HepG2 (cell line): ENCODE data around the gene GRM7. TPM values are rescaled to one million over a fixed set of nuclear protein-coding genes. Genes with fewer than 3 reads are reported as not detected.

Experiments used
- ATAC-seq: fragments of 200-7000 bp; cut with Tn5 transposase; 3 replicates; pipeline ENCODE4 v1.9.1; 2020; ENCODE audit warnings: mild to moderate bottlenecking, moderate library complexity
- BruUV-seq: library from RNA; stranded (reverse); fragments of 400-500 nt; replicated peaks from 2 replicates; lab custom pipeline; 2021; lab: Mats Ljungman, UMichigan
- CTCF ChIA-PET: fragments of 300-600 bp; formaldehyde crosslinking; extraction: SDS; loops from one replicate; lab custom pipeline; 2021; ENCODE audit warnings: low total read pairs, inconsistent platforms, low intra/inter-chr PET ratio; lab: Yijun Ruan, JAX
- POLR2A ChIA-PET: fragments of 350-600 bp; sonication (Branson Sonifier 250); formaldehyde crosslinking; loops from one replicate; lab custom pipeline; 2020; ENCODE audit warnings: antibody characterized with exemption, inconsistent platforms; lab: Yijun Ruan, JAX
- DNase-seq: peaks from one replicate; pipeline ENCODE4 v3.0.0-alpha.2; 2015; ENCODE audit warnings: low spot score
- FAIRE-seq: peaks from 3 replicates; lab custom pipeline; 2011; peaks lifted over from hg19 to GRCh38; lab: Jason Lieb, UNC
- H2AFZ ChIP-seq: one replicate; pipeline ENCODE4 v1.6.1; 2011; ENCODE audit warnings: low read length, inconsistent platforms
- H3K27ac ChIP-seq: fragments of 300-600 bp; 3 replicates; pipeline ENCODE4 v1.8.0; 2011; ENCODE audit warnings: mixed run types, mild to moderate bottlenecking, mixed read lengths, low read length, inconsistent platforms; ENCODE audit not compliant: insufficient read depth; ENCODE audit errors: extremely low read length
- H3K27me3 ChIP-seq, 2 experiments: fragments of 200-600 bp in 1 of 2; 2 replicates in 1 of 2; 3 replicates in 1 of 2; pipeline versions ENCODE4 v1.6.0 to v1.8.0; 2011; ENCODE audit warnings: low read length in 2 of 2, mild to moderate bottlenecking in 2 of 2, moderate library complexity in 2 of 2, inconsistent platforms in 1 of 2; ENCODE audit not compliant: insufficient read depth in 2 of 2, control insufficient read depth in 1 of 2
- H3K36me3 ChIP-seq, 2 experiments: fragments of 200-600 bp in 1 of 2; replicated peaks in 1 of 2; 2 replicates in 1 of 2; 3 replicates in 1 of 2; pipeline versions ENCODE4 v1.5.1 to v1.8.0; 2011; ENCODE audit warnings: low read length in 2 of 2, inconsistent platforms in 1 of 2; ENCODE audit not compliant: insufficient read depth in 2 of 2, control insufficient read depth in 1 of 2
- H3K4me1 ChIP-seq: 2 replicates; pipeline ENCODE4 v1.5.1; 2012; ENCODE audit warnings: low read length, inconsistent platforms; ENCODE audit not compliant: insufficient read depth
- H3K4me2 ChIP-seq: 2 replicates; pipeline ENCODE4 v1.6.0; 2011; ENCODE audit warnings: low read depth, low read length, inconsistent platforms
- H3K4me3 ChIP-seq, 3 experiments: fragments of 200-600 bp in 1 of 3; sonication (generic), shearing (Covaris generic) in 1 of 3; replicated peaks in 1 of 3; 2 replicates each; pipeline ENCODE4 v1.5.1; 2011 to 2016; ENCODE audit warnings: low read length in 3 of 3, inconsistent platforms in 2 of 3, low read depth in 2 of 3, mild to moderate bottlenecking in 2 of 3, control low read depth in 1 of 3, mixed read lengths in 1 of 3; ENCODE audit not compliant: insufficient read depth in 1 of 3
- H3K79me2 ChIP-seq: one replicate; pipeline ENCODE4 v1.6.1; 2011; ENCODE audit warnings: low read length, inconsistent platforms; ENCODE audit not compliant: insufficient read depth
- H3K9ac ChIP-seq: 2 replicates; pipeline ENCODE4 v1.6.0; 2011; ENCODE audit warnings: mild to moderate bottlenecking, low read depth, low read length, inconsistent platforms; ENCODE audit not compliant: insufficient read depth
- H3K9me3 ChIP-seq: 2 replicates; pipeline ENCODE4 v1.5.1; 2012; ENCODE audit warnings: mild to moderate bottlenecking, low read length
- H4K20me1 ChIP-seq: 2 replicates; pipeline ENCODE4 v1.6.0; 2011; ENCODE audit warnings: inconsistent platforms, mild to moderate bottlenecking, low read length, moderate library complexity; ENCODE audit not compliant: insufficient read depth
- KDM5A ChIP-seq: fragments of 200-600 bp; sonication (generic); IDR thresholded peaks from 2 replicates; pipeline ENCODE4 v1.7.0; 2018; ENCODE audit warnings: antibody characterized with exemption, mild to moderate bottlenecking, low read length, borderline replicate concordance
- SKI ChIP-seq: fragments of 450-650 bp; IDR thresholded peaks from one replicate; pipeline ENCODE4 v1.6.1; 2018; ENCODE audit warnings: mild to moderate bottlenecking; ENCODE audit not compliant: partially characterized antibody
- SUZ12 ChIP-seq: fragments of 150-350 bp; IDR thresholded peaks from 2 replicates; pipeline ENCODE4 v1.6.1; 2014; ENCODE audit warnings: low read depth, low read length
- U2AF2 ChIP-seq: fragments of 200-400 bp; formaldehyde crosslinking; IDR thresholded peaks from 2 replicates; pipeline ENCODE4 v1.6.1; 2017; ENCODE audit warnings: low read depth, mild to moderate bottlenecking, low read length
- ZNF598 ChIP-seq: sonication (generic); formaldehyde crosslinking; IDR thresholded peaks from 2 replicates; pipeline ENCODE4 v1.5.1; 2020; ENCODE audit warnings: mild to moderate bottlenecking, missing genetic modification reagents, borderline replicate concordance
- WGBS: methylation state at CpG from one replicate; pipeline ENCODE4 v1.1.6; 2017; ENCODE audit warnings: low lambda C conversion rate; 5-methylcytosine and 5-hydroxymethylcytosine counted together
- in situ Hi-C: cut with HindIII; loops from 2 replicates; pipeline ENCODE4 v1.10.0; 2017; ENCODE audit warnings: low pct_unique_long_range_greater_than_20kb; ENCODE audit not compliant: extremely low pct_ligation_motif_present
- intact Hi-C: fragments of 100-400 bp; cut with micrococcal nuclease; formaldehyde crosslinking; loops from one replicate; pipeline ENCODE4 v1.10.0; 2022; ENCODE audit not compliant: unreplicated experiment
- polyA plus RNA-seq, 8 experiments: library from polyadenylated mRNA; depleted of rRNA in 3 of 8; stranded (reverse) in 7 of 8; unstranded in 1 of 8; fragments of >200 nt; fragmentation: Illumina TruSeq in 4 of 8; extraction: Trizol in 4 of 8; gene quantifications; 2 replicates each; pipeline versions ENCODE4 v1.2.1 to v1.2.3, GENCODE V29; 2011 to 2016; ENCODE audit warnings: low read depth in 4 of 8, missing spikeins in 1 of 8, mixed read lengths in 1 of 8; ENCODE audit not compliant: insufficient read depth in 1 of 8
- total RNA-seq, 5 experiments: library from RNA; depleted of rRNA; stranded (reverse); fragments of >200 nt; fragmentation: Illumina TruSeq; extraction: Trizol; gene quantifications; 2 replicates each; pipeline ENCODE4 v1.2.3, GENCODE V29; 2016; ENCODE audit warnings: low read depth in 1 of 5
- TF ChIP-seq, protein P1 (sequence below): sonication (generic); formaldehyde crosslinking; conservative IDR thresholded peaks from 2 replicates; pipeline ENCODE4 v1.4.0; 2020; ENCODE audit warnings: missing genetic modification reagents
- TF ChIP-seq, protein P2 (sequence below): sonication (generic); formaldehyde crosslinking; IDR thresholded peaks from 2 replicates; pipeline ENCODE4 v1.4.0; 2020; ENCODE audit warnings: missing genetic modification reagents, borderline replicate concordance
- TF ChIP-seq, protein P3 (sequence below): sonication (generic); formaldehyde crosslinking; IDR thresholded peaks from 2 replicates; pipeline ENCODE4 v1.9.0; 2021; ENCODE audit warnings: missing genetic modification reagents, borderline replicate concordance
- TF ChIP-seq, protein P4 (sequence below): sonication (generic); formaldehyde crosslinking; IDR thresholded peaks from 2 replicates; pipeline ENCODE4 v1.4.0; 2020; ENCODE audit warnings: mild to moderate bottlenecking, missing genetic modification reagents
- TF ChIP-seq, protein P5 (sequence below): sonication (generic); formaldehyde crosslinking; IDR thresholded peaks from 2 replicates; pipeline ENCODE4 v1.5.1; 2020; ENCODE audit warnings: missing genetic modification reagents, mild to moderate bottlenecking, borderline replicate concordance
- TF ChIP-seq, protein P6 (sequence below): sonication (generic); formaldehyde crosslinking; IDR thresholded peaks from 2 replicates; pipeline ENCODE4 v1.5.0; 2020; ENCODE audit warnings: missing genetic modification reagents
- TF ChIP-seq, protein P7 (sequence below): sonication (generic); formaldehyde crosslinking; IDR thresholded peaks from 2 replicates; pipeline ENCODE4 v1.5.0; 2020; ENCODE audit warnings: mild to moderate bottlenecking, low read depth, missing genetic modification reagents, borderline replicate concordance

Gene GRM7
- total and polyA plus RNA-seq, 2 of the 13 experiments (the other 11 are each of a cell fraction or from before 2014, with no cell fraction given), result not detected

DNA sequence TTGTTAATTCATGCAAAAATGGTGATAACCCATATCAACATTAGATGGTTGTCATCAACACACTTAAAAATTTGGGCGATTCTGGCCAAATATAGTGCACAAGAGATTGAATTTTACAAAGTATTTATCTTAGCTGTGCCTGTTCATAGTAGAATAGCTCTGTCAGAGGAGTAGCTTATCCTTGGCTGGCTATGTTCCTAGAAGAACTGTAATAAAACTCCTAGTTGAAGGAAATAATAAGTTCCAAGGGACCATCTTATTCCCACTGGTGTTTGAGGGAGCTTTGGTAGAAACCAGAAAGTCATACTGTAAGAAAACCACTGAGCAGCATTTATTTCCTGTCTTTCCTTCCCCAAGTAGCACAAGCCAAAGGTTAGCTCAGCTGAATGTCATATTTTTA is 201.8 kb downstream of the GRM7 start:
- FAIRE-seq (no peak), DNase-seq (no peak), ATAC-seq (no peak)
- H3K4me1 ChIP-seq, result no peaks in the 10 kb centered on the region
- peaks cover 75% of the 10 kb centered on the region for H3K9me3 ChIP-seq
- H2AFZ ChIP-seq, result no peak overlapping the region
- in situ Hi-C loops, result no loop called here
- H4K20me1 ChIP-seq, result no peaks in the 10 kb centered on the region
- no peak overlapping the region for H3K4me3 ChIP-seq
- no peaks in the 10 kb centered on the region for H3K36me3 ChIP-seq
- H3K27me3 ChIP-seq, result no peaks in the 10 kb centered on the region
- BruUV-seq, result no TSS peak
- ChIA-PET POLR2A (no interaction called here), CTCF (no interaction called here)
- no peak overlapping the region for H3K4me2 ChIP-seq
- intact Hi-C loops, result no loop called here
- H3K27ac ChIP-seq, result no peak overlapping the region
- H3K9ac ChIP-seq, result no peak overlapping the region
- no peaks in the 10 kb centered on the region for H3K79me2 ChIP-seq
- 0% methylated on average over 1 of the region's 1 CpG for WGBS
- TF ChIP-seq, protein P1, sequence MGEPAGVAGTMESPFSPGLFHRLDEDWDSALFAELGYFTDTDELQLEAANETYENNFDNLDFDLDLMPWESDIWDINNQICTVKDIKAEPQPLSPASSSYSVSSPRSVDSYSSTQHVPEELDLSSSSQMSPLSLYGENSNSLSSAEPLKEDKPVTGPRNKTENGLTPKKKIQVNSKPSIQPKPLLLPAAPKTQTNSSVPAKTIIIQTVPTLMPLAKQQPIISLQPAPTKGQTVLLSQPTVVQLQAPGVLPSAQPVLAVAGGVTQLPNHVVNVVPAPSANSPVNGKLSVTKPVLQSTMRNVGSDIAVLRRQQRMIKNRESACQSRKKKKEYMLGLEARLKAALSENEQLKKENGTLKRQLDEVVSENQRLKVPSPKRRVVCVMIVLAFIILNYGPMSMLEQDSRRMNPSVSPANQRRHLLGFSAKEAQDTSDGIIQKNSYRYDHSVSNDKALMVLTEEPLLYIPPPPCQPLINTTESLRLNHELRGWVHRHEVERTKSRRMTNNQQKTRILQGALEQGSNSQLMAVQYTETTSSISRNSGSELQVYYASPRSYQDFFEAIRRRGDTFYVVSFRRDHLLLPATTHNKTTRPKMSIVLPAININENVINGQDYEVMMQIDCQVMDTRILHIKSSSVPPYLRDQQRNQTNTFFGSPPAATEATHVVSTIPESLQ (CRISPR knock-in tag), result no peak
- TF ChIP-seq, protein P2, sequence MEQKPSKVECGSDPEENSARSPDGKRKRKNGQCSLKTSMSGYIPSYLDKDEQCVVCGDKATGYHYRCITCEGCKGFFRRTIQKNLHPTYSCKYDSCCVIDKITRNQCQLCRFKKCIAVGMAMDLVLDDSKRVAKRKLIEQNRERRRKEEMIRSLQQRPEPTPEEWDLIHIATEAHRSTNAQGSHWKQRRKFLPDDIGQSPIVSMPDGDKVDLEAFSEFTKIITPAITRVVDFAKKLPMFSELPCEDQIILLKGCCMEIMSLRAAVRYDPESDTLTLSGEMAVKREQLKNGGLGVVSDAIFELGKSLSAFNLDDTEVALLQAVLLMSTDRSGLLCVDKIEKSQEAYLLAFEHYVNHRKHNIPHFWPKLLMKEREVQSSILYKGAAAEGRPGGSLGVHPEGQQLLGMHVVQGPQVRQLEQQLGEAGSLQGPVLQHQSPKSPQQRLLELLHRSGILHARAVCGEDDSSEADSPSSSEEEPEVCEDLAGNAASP (CRISPR knock-in tag), result no peak
- TF ChIP-seq, protein P3, sequence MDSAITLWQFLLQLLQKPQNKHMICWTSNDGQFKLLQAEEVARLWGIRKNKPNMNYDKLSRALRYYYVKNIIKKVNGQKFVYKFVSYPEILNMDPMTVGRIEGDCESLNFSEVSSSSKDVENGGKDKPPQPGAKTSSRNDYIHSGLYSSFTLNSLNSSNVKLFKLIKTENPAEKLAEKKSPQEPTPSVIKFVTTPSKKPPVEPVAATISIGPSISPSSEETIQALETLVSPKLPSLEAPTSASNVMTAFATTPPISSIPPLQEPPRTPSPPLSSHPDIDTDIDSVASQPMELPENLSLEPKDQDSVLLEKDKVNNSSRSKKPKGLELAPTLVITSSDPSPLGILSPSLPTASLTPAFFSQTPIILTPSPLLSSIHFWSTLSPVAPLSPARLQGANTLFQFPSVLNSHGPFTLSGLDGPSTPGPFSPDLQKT (CRISPR knock-in tag), result no peak
- no peak for TF ChIP-seq SUZ12
- TF ChIP-seq, protein P4, sequence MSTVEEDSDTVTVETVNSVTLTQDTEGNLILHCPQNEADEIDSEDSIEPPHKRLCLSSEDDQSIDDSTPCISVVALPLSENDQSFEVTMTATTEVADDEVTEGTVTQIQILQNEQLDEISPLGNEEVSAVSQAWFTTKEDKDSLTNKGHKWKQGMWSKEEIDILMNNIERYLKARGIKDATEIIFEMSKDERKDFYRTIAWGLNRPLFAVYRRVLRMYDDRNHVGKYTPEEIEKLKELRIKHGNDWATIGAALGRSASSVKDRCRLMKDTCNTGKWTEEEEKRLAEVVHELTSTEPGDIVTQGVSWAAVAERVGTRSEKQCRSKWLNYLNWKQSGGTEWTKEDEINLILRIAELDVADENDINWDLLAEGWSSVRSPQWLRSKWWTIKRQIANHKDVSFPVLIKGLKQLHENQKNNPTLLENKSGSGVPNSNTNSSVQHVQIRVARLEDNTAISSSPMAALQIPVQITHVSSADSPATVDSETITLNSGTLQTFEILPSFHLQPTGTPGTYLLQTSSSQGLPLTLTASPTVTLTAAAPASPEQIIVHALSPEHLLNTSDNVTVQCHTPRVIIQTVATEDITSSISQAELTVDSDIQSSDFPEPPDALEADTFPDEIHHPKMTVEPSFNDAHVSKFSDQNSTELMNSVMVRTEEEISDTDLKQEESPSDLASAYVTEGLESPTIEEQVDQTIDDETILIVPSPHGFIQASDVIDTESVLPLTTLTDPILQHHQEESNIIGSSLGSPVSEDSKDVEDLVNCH, result no peak
- TF ChIP-seq KDM5A, result no peak
- no peak for TF ChIP-seq SKI
- TF ChIP-seq, protein P5, sequence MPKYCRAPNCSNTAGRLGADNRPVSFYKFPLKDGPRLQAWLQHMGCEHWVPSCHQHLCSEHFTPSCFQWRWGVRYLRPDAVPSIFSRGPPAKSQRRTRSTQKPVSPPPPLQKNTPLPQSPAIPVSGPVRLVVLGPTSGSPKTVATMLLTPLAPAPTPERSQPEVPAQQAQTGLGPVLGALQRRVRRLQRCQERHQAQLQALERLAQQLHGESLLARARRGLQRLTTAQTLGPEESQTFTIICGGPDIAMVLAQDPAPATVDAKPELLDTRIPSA (CRISPR knock-in tag), result no peak
- TF ChIP-seq U2AF2, result no peak
- TF ChIP-seq, protein P6, sequence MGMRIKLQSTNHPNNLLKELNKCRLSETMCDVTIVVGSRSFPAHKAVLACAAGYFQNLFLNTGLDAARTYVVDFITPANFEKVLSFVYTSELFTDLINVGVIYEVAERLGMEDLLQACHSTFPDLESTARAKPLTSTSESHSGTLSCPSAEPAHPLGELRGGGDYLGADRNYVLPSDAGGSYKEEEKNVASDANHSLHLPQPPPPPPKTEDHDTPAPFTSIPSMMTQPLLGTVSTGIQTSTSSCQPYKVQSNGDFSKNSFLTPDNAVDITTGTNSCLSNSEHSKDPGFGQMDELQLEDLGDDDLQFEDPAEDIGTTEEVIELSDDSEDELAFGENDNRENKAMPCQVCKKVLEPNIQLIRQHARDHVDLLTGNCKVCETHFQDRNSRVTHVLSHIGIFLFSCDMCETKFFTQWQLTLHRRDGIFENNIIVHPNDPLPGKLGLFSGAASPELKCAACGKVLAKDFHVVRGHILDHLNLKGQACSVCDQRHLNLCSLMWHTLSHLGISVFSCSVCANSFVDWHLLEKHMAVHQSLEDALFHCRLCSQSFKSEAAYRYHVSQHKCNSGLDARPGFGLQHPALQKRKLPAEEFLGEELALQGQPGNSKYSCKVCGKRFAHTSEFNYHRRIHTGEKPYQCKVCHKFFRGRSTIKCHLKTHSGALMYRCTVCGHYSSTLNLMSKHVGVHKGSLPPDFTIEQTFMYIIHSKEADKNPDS, result no peak
- TF ChIP-seq ZNF598 (CRISPR knock-in tag), result no peak
- TF ChIP-seq, protein P7, sequence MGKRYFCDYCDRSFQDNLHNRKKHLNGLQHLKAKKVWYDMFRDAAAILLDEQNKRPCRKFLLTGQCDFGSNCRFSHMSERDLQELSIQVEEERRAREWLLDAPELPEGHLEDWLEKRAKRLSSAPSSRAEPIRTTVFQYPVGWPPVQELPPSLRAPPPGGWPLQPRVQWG (CRISPR knock-in tag), result no peak
